ENCODE data around the gene GGTLC2.
"Not testable (repeated sequence)": the region's sequence is repeated elsewhere in the genome, so short reads cannot be mapped to it uniquely, and the experiment has no call there.

DNA sequence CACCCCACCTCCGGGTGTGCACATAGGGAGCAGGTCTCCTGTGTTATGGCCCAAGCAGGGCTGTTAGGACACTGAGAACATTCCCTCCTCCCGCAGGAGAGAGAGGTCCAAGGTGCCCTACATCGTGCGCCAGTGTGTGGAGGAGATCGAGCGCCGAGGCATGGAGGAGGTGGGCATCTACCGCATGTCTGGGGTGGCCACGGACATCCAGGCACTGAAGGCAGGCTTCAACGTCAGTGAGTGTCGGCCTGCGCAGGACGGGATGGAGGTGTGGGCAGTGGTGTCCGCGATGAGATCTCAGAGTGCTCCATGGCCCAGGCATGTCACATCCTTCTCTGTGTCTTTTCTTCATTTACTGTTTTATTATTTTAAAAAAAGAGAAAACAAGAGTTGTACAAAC is 12.2 kb upstream of the GGTLC2 start:
- TF ChIP-seq, protein P1, sequence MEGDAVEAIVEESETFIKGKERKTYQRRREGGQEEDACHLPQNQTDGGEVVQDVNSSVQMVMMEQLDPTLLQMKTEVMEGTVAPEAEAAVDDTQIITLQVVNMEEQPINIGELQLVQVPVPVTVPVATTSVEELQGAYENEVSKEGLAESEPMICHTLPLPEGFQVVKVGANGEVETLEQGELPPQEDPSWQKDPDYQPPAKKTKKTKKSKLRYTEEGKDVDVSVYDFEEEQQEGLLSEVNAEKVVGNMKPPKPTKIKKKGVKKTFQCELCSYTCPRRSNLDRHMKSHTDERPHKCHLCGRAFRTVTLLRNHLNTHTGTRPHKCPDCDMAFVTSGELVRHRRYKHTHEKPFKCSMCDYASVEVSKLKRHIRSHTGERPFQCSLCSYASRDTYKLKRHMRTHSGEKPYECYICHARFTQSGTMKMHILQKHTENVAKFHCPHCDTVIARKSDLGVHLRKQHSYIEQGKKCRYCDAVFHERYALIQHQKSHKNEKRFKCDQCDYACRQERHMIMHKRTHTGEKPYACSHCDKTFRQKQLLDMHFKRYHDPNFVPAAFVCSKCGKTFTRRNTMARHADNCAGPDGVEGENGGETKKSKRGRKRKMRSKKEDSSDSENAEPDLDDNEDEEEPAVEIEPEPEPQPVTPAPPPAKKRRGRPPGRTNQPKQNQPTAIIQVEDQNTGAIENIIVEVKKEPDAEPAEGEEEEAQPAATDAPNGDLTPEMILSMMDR (IDR thresholded peaks at IDR 0.05): not testable (repeated sequence)
- not testable (repeated sequence) for TF ChIP-seq POLR2A (IDR thresholded peaks at IDR 0.05)
